ENCODE results near the gene IRF9. TPM values are rescaled to one million over a fixed set of nuclear protein-coding genes. Genes with fewer than 3 reads are reported as not detected.

The IRF9 gene
- total RNA-seq, 1 donor from 2014 or later = 108 TPM

Other genes with a start within 250 kb of the IRF9 start
- gene DHRS4, start 207.5 kb upstream of the IRF9 start, total RNA-seq = 37.0 and 52.1 TPM in 2 replicates
- gene DHRS4L2, start 172.3 kb upstream of the IRF9 start, total RNA-seq = 9.2 and 18.4 TPM in 2 replicates
- under 0.01 TPM in 1 of 2 replicates, not detected in the other for gene CARMIL3, start 109.3 kb upstream of the IRF9 start, total RNA-seq
- not detected in 2 replicates for gene CPNE6, start 89.7 kb upstream of the IRF9 start, total RNA-seq
- 8.6 and 10.2 TPM in 2 replicates for gene PCK2, start 67.0 kb upstream of the IRF9 start, total RNA-seq
- gene DCAF11, start 46.5 kb upstream of the IRF9 start, total RNA-seq = 63.2 and 68.4 TPM in 2 replicates
- gene NRL, start 46.3 kb upstream of the IRF9 start, total RNA-seq = 0.75 and 0.79 TPM in 2 replicates
- 0.13 and 0.19 TPM in 2 replicates for gene FITM1, start 30.6 kb upstream of the IRF9 start, total RNA-seq
- 97.5 and 122 TPM in 2 replicates for gene PSME1, start 25.1 kb upstream of the IRF9 start, total RNA-seq
- gene EMC9, start 19.7 kb upstream of the IRF9 start, total RNA-seq = 19.2 and 29.5 TPM in 2 replicates
- gene PSME2, start 14.7 kb upstream of the IRF9 start, total RNA-seq = 114 and 116 TPM in 2 replicates
- 31.8 and 33.7 TPM in 2 replicates for gene RNF31, start 13.8 kb upstream of the IRF9 start, total RNA-seq
- 0.66 and 1.4 TPM in 2 replicates for gene REC8, start 10.8 kb downstream of the IRF9 start, total RNA-seq
- 32.3 and 46.9 TPM in 2 replicates for gene IPO4, start 27.6 kb downstream of the IRF9 start, total RNA-seq
- gene TM9SF1, start 34.2 kb downstream of the IRF9 start, total RNA-seq = 52.8 and 58.4 TPM in 2 replicates
- gene TSSK4, start 44.4 kb downstream of the IRF9 start, total RNA-seq = 0.19 TPM in 1 of 2 replicates, not detected in the other
- gene CHMP4A, start 52.2 kb downstream of the IRF9 start, total RNA-seq = 25.6 and 31.3 TPM in 2 replicates
- gene MDP1, start 54.8 kb downstream of the IRF9 start, total RNA-seq = 17.4 and 21.1 TPM in 2 replicates
- gene NEDD8, start 71.1 kb downstream of the IRF9 start, total RNA-seq = 300 and 324 TPM in 2 replicates
- 93.1 and 102 TPM in 2 replicates for gene GMPR2, start 71.7 kb downstream of the IRF9 start, total RNA-seq
- 51.5 and 55.1 TPM in 2 replicates for gene TINF2, start 81.4 kb downstream of the IRF9 start, total RNA-seq
- 0.25 and 0.40 TPM in 2 replicates for gene TGM1, start 101.9 kb downstream of the IRF9 start, total RNA-seq
- 20.0 and 21.7 TPM in 2 replicates for gene RABGGTA, start 110.3 kb downstream of the IRF9 start, total RNA-seq
- 14.5 and 20.0 TPM in 2 replicates for gene DHRS1, start 138.5 kb downstream of the IRF9 start, total RNA-seq
- 16.8 and 22.3 TPM in 2 replicates for gene NOP9, start 138.6 kb downstream of the IRF9 start, total RNA-seq
- gene CIDEB, start 146.7 kb downstream of the IRF9 start, total RNA-seq = 0.68 and 1.1 TPM in 2 replicates
- 2.0 and 2.6 TPM in 2 replicates for gene LTB4R2, start 148.9 kb downstream of the IRF9 start, total RNA-seq
- 0.75 and 1.1 TPM in 2 replicates for gene LTB4R, start 150.2 kb downstream of the IRF9 start, total RNA-seq
- gene ADCY4, start 173.8 kb downstream of the IRF9 start, total RNA-seq = 2.6 and 2.9 TPM in 2 replicates
- 0.19 and 0.40 TPM in 2 replicates for gene RIPK3, start 178.7 kb downstream of the IRF9 start, total RNA-seq
- gene NFATC4, start 206.9 kb downstream of the IRF9 start, total RNA-seq = 32.8 and 34.5 TPM in 2 replicates
- gene NYNRIN, start 237.7 kb downstream of the IRF9 start, total RNA-seq = 4.1 and 6.5 TPM in 2 replicates

All from aortic smooth muscle cell (primary cell).